Caco-2 (cell line): Measurements from ENCODE around the gene UBE2O. TPM values are rescaled to one million over a fixed set of nuclear protein-coding genes. Genes with fewer than 3 reads are reported as not detected.

Experiments
- BruUV-seq: library from RNA; stranded (reverse); fragments of 400-500 nt; replicated peaks from 2 replicates; lab custom pipeline; 2021; lab: Mats Ljungman, UMichigan
- CTCF ChIA-PET: fragments of 300-600 bp; sonication (Branson Sonifier 250); formaldehyde crosslinking; loops from one replicate; lab custom pipeline; 2022; ENCODE audit warnings: antibody characterized with exemption; lab: Charles Lee
- POLR2A ChIA-PET: fragments of 300-600 bp; sonication (Branson Sonifier 250); formaldehyde crosslinking; loops from one replicate; lab custom pipeline; 2022; ENCODE audit warnings: antibody characterized with exemption; lab: Charles Lee
- DNase-seq, 2 experiments: peaks; one replicate each; pipeline versions ENCODE4 v3.0.0 to v3.0.0-alpha.2; 2020 to 2022
- H3K27me3 ChIP-seq: replicated peaks from 2 replicates; pipeline ENCODE4 v1.6.0; 2011; ENCODE audit warnings: low read length; ENCODE audit not compliant: control insufficient read depth, insufficient read depth
- H3K36me3 ChIP-seq: 2 replicates; pipeline ENCODE4 v1.5.1; 2011; ENCODE audit warnings: low read length; ENCODE audit not compliant: control insufficient read depth, insufficient read depth
- H3K4me1 ChIP-seq: fragments of 250-450 bp; sonication (Bioruptor Pico); 2 replicates; pipeline ENCODE4 v1.5.1; 2020; ENCODE audit warnings: mild to moderate bottlenecking
- H3K4me3 ChIP-seq: 2 replicates; pipeline ENCODE4 v1.5.1; 2011; ENCODE audit warnings: low read depth, mild to moderate bottlenecking, control low read depth, low read length
- H3K9me3 ChIP-seq: fragments of 250-450 bp; sonication (Bioruptor Pico); 2 replicates; pipeline ENCODE4 v1.5.1; 2020; ENCODE audit warnings: mild to moderate bottlenecking, moderate library complexity
- H3K27ac Mint-ChIP-seq: one replicate; pipeline ENCODE4 v1.8.0; 2022; ENCODE audit warnings: mixed read lengths; ENCODE audit not compliant: unreplicated experiment
- H3K27me3 Mint-ChIP-seq: one replicate; pipeline ENCODE4 v1.8.0; 2022; ENCODE audit warnings: mixed read lengths; ENCODE audit not compliant: insufficient read depth, unreplicated experiment
- H3K36me3 Mint-ChIP-seq: one replicate; pipeline ENCODE4 v1.8.0; 2022; ENCODE audit warnings: mild to moderate bottlenecking, mixed read lengths; ENCODE audit not compliant: insufficient read depth, unreplicated experiment
- H3K4me1 Mint-ChIP-seq: one replicate; pipeline ENCODE4 v1.8.0; 2022; ENCODE audit warnings: low read depth, mixed read lengths; ENCODE audit not compliant: unreplicated experiment
- H3K4me3 Mint-ChIP-seq: one replicate; pipeline ENCODE4 v1.8.0; 2022; ENCODE audit warnings: mild to moderate bottlenecking, moderate library complexity, mixed read lengths; ENCODE audit not compliant: unreplicated experiment
- H3K9me3 Mint-ChIP-seq: one replicate; pipeline ENCODE4 v1.8.0; 2022; ENCODE audit warnings: mixed read lengths; ENCODE audit not compliant: unreplicated experiment
- CTCF ChIP-seq, 2 experiments: fragments of 200-600 bp in 1 of 2; IDR thresholded peaks; 1 replicate in 1 of 2; 2 replicates in 1 of 2; pipeline versions ENCODE4 v1.5.1 to v1.8.0; 2011 to 2022; ENCODE audit warnings: antibody characterized with exemption in 1 of 2, control low read depth in 1 of 2, inconsistent platforms in 1 of 2, low read depth in 1 of 2, low read length in 1 of 2, mild to moderate bottlenecking in 1 of 2, moderate library complexity in 1 of 2; ENCODE audit not compliant: insufficient read depth in 1 of 2, severe bottlenecking in 1 of 2, unreplicated experiment in 1 of 2
- intact Hi-C: fragments of 100-400 bp; cut with micrococcal nuclease; formaldehyde crosslinking; loops from one replicate; pipeline ENCODE4 v1.10.0; 2022; ENCODE audit not compliant: unreplicated experiment
- total RNA-seq: library from RNA; stranded (reverse); gene quantifications from 2 replicates; pipeline ENCODE4 v1.2.3, GENCODE V29; 2022

The UBE2O gene
- total RNA-seq, 1 experiment from 2014 or later = 37.6 TPM

- Histone ChIP-seq H3K27me3 (no peaks in the 10 kb centered on the region), H3K36me3 (no peaks in the 10 kb centered on the region), H3K4me3 (no peak overlapping the region), H3K9me3 (no peaks in the 10 kb centered on the region), H3K4me1 (peaks cover 8% of the 10 kb centered on the region)
- DNase-seq = no peak
- Mint-ChIP-seq H3K27me3 (no peaks in the 10 kb centered on the region), H3K36me3 (peaks cover 19% of the 10 kb centered on the region), H3K4me1 (peaks cover 12% of the 10 kb centered on the region), H3K27ac (no peak overlapping the region), H3K4me3 (no peak overlapping the region), H3K9me3 (peaks cover 9% of the 10 kb centered on the region)
- CTCF ChIA-PET = no interaction called here
- TF ChIP-seq CTCF (IDR thresholded peaks at IDR 0.05; ENCODE audit: insufficient read depth in 1 of 2, low read depth in 1 of 2, low read length in 1 of 2, severe bottlenecking in 1 of 2, unreplicated experiment in 1 of 2) = no peak
- intact Hi-C loops = no loop called here
- POLR2A ChIA-PET = no interaction called here
- no TSS peak for BruUV-seq
Observed at GRCh38 chr17:76487451-76488192, 34.7 kb upstream of the UBE2O start.

GRCh38 chr17:76485569-76485968 is 32.6 kb upstream of the UBE2O start:
- H3K4me1 Mint-ChIP-seq = peaks cover 12% of the 10 kb centered on the region
- ChIA-PET CTCF (no interaction called here), POLR2A (no interaction called here)
- H3K36me3 Mint-ChIP-seq = peaks cover 21% of the 10 kb centered on the region
- H3K4me3 Mint-ChIP-seq = no peak overlapping the region
- no peak for TF ChIP-seq CTCF (IDR thresholded peaks at IDR 0.05; ENCODE audit: insufficient read depth in 1 of 2, low read depth in 1 of 2, low read length in 1 of 2, severe bottlenecking in 1 of 2, unreplicated experiment in 1 of 2)
- no peaks in the 10 kb centered on the region for H3K9me3 ChIP-seq
- H3K27me3 ChIP-seq = no peaks in the 10 kb centered on the region
- H3K27ac Mint-ChIP-seq = no peak overlapping the region
- DNase-seq = no peak
- H3K27me3 Mint-ChIP-seq = no peaks in the 10 kb centered on the region
- no TSS peak for BruUV-seq
- intact Hi-C loops = no loop called here
- no peak overlapping the region for H3K4me3 ChIP-seq
- peaks cover 9% of the 10 kb centered on the region for H3K9me3 Mint-ChIP-seq
- H3K4me1 ChIP-seq = no peaks in the 10 kb centered on the region
- no peaks in the 10 kb centered on the region for H3K36me3 ChIP-seq

- no peak for DNase-seq
- H3K27me3 Mint-ChIP-seq = no peaks in the 10 kb centered on the region
- peaks cover 19% of the 10 kb centered on the region for H3K36me3 Mint-ChIP-seq
- peaks cover 12% of the 10 kb centered on the region for H3K4me1 Mint-ChIP-seq
- peaks cover 9% of the 10 kb centered on the region for H3K9me3 Mint-ChIP-seq
- H3K27ac Mint-ChIP-seq = peak overlapping the region; percentile 72
- no peak overlapping the region for H3K4me3 Mint-ChIP-seq
- BruUV-seq = no TSS peak
- no peaks in the 10 kb centered on the region for H3K27me3 ChIP-seq
- no peaks in the 10 kb centered on the region for H3K4me1 ChIP-seq
- intact Hi-C loops = no loop called here
- H3K36me3 ChIP-seq = no peaks in the 10 kb centered on the region
- no peak for TF ChIP-seq CTCF (IDR thresholded peaks at IDR 0.05; ENCODE audit: insufficient read depth in 1 of 2, low read depth in 1 of 2, low read length in 1 of 2, severe bottlenecking in 1 of 2, unreplicated experiment in 1 of 2)
- no peak overlapping the region for H3K4me3 ChIP-seq
- CTCF ChIA-PET = no interaction called here
- POLR2A ChIA-PET = interaction anchor here (0.6 kb wide), 1 partner anchor 120 kb away, joined by 3 read pairs; no protein-coding TSS in a partner anchor
- H3K9me3 ChIP-seq = no peaks in the 10 kb centered on the region
Observed at GRCh38 chr17:76484228-76484725, 31.3 kb upstream of the UBE2O start.
